GM10266 (cell line): ENCODE results near the gene COL25A1.
"Not testable (repeated sequence)": the region's sequence is repeated elsewhere in the genome, so short reads cannot be mapped to it uniquely, and the experiment has no call there.

Experiments used
- DNase-seq: peaks from one replicate; pipeline ENCODE4 v3.0.0; 2012; ENCODE audit errors: extremely low spot score
- TF ChIP-seq, protein P1 (sequence below): IDR thresholded peaks from 2 replicates; pipeline ENCODE4 v1.5.1; 2012; ENCODE audit warnings: mild to moderate bottlenecking, low read depth; ENCODE audit not compliant: control insufficient read depth, insufficient read depth; ENCODE audit errors: missing control alignments

Gene COL25A1

DNA sequence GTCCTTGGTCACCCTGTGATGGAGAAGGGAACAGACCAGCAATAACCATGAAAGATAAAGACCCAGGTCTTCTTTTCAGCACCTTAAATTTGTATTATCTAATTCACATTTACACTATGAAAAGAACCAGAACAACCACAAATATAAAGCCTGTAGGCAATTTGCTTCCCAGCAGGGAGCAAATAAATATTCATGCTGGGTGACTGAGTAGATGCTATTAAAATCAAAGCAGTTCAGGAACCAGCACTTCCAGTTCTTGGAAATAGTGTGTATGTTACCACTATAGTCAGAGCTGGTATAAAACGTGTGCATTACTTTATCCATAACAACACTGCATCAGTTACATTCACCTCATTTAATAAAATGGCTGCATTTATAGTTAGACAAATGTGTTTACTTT lies 361.8 kb downstream of the COL25A1 start:
- TF ChIP-seq, protein P1, sequence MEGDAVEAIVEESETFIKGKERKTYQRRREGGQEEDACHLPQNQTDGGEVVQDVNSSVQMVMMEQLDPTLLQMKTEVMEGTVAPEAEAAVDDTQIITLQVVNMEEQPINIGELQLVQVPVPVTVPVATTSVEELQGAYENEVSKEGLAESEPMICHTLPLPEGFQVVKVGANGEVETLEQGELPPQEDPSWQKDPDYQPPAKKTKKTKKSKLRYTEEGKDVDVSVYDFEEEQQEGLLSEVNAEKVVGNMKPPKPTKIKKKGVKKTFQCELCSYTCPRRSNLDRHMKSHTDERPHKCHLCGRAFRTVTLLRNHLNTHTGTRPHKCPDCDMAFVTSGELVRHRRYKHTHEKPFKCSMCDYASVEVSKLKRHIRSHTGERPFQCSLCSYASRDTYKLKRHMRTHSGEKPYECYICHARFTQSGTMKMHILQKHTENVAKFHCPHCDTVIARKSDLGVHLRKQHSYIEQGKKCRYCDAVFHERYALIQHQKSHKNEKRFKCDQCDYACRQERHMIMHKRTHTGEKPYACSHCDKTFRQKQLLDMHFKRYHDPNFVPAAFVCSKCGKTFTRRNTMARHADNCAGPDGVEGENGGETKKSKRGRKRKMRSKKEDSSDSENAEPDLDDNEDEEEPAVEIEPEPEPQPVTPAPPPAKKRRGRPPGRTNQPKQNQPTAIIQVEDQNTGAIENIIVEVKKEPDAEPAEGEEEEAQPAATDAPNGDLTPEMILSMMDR, result no peak
- DNase-seq, result no peak

DNA sequence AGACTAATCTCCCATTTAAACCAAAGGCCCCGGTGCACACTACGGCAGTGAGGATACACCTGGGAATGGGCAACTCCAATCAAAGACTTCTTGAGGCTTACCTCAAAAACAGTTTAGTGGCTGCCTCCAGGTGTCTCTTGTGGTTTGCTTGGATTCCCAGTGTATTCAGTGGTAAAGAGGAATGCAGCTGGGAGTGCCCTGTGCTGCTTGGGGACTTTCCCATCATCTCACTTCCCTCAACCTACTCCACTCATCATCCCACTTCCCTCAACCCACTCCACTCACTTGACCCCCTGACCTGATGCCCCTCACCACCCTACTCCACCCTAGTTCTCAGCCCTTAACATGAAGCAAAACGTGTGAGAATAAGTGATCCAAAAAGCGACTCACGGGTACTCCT lies 362.3 kb downstream of the COL25A1 start:
- no peak for DNase-seq
- TF ChIP-seq, protein P1, result no peak

DNA sequence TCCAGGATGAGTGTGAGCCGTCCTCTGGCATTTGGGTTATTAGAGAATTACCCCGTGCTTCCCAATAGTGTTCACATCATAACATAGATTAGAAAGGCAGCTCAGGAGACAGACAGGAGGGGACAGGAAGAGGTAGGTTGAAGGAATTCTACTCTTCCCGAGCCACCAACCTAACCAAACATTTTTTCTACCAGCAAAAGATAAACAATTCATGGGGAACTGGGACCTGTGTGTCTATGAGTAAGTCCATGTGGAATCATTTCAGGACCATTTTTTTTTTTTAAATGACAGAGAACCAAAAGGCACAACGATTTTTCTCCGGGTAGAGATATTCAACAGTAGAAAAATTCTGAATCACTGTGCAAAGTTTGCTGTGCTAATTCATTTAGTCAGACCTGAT lies 365.4 kb downstream of the COL25A1 start:
- DNase-seq, result no peak
- TF ChIP-seq, protein P1, result no peak

DNA sequence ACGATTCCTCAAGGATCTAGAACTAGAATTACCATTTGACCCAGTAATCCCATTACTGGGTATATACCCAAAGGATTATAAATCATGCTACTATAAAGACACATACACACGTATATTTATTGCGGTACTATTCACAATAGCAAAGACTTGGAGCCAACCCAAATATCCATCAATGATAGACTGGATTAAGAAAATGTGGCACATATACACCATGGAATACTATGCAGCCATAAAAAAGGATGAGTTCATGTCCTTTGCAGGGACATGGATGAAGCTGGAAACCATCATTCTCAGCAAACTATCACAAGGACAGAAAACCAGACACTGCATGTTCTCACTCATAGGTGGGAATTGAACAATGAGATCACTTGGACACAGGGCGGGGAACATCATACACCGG lies 368.5 kb downstream of the COL25A1 start:
- DNase-seq, result not testable (repeated sequence)

DNA sequence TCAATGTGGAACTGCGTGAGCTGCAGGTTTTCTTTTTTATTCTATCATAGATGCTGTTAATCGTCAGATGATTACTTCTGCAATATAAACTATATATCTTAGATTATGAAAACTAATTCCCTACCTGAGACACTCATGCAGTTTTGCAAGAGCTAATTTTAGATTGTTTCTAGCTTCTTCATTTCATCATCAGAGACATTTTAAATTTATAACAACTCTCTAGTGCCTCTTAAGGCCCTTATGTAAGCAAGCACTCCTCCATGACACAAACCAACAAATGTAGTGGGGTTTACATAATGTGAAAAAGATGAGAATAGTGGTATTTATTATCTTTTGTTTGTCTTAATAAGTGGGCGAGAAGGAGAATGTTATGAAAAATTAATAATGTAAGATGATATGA lies 369.4 kb downstream of the COL25A1 start:
- no peak for DNase-seq
- TF ChIP-seq, protein P1, result no peak

DNA sequence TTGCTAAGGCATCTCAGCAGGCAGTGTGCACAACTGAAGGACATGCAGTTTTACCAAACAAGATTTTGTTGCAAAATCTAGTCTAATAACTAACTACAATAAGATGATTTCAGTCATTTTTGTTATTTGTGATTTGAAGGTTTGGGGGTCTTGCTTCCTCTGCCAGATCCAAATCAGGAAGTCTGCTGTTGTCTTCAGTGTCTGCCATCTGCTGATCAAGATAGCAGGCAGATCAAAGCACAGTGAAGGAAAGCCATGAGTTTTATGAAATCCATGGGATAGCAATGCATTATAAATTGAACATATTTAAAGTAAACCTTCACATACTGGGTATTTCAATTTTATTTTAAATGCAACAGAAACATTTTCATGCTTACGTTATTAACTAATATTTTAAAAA lies 370.5 kb downstream of the COL25A1 start:
- TF ChIP-seq, protein P1, result no peak
- DNase-seq, result no peak

DNA sequence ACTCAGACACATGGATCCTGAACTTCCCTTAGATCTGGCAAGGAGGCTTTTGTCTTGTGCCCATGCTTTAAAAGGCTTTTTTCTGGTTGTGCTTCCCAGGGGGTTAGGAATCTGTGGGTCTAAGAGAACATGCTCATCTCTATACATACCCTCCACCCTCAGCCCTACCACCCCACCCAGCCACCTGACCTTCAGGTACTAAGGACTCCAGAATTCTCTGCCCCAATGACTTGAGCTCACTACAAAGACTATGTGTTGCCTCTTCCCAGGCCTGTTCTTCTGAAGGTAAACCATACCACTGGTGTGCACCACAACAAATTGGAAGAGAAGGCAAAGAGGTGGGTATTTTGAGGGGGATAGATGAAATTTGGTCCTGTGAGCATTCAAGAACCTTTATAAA lies 372.3 kb downstream of the COL25A1 start:
- DNase-seq, result no peak
- TF ChIP-seq, protein P1, result no peak

DNA sequence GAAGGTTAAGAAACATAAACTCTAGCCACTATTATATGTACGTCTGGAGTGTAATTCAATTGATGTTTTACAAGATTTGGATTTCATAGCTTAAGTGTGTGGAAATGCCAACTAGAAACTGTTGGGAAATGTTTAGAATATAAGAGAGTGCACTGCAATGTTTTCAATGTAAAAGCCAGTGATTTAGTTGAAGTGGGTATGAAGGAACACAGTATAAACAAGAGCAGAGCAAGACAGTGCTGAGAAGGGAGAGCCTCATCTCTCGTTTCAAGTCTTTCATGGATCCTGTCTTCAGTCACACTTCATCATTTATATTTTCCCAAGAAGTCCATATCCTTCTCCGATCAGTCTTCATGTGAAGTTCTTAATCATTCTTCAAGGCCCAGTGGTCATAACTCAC lies 375.7 kb downstream of the COL25A1 start:
- no peak for DNase-seq
- TF ChIP-seq, protein P1, result no peak
